ENCODE data around the gene SPTAN1.

DNA sequence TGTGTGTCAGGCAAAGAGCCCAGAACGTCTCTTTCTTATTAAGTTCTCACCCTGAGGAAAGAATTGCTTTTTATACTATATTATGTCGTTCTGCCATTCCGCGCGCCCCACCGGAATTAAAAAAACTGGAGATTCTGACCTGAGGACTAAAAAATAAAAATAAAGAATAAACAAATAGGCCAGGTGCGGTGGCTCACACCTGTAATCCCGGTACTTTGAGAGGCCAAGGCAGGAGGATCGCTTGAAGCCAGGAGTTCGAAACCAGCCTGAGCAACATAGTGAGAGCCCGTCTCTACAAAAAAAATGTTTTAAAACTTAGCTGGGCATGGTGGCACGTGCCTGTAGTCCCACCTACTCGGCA, 104.9 kb downstream of the SPTAN1 start:
- TF ChIP-seq, protein P1, sequence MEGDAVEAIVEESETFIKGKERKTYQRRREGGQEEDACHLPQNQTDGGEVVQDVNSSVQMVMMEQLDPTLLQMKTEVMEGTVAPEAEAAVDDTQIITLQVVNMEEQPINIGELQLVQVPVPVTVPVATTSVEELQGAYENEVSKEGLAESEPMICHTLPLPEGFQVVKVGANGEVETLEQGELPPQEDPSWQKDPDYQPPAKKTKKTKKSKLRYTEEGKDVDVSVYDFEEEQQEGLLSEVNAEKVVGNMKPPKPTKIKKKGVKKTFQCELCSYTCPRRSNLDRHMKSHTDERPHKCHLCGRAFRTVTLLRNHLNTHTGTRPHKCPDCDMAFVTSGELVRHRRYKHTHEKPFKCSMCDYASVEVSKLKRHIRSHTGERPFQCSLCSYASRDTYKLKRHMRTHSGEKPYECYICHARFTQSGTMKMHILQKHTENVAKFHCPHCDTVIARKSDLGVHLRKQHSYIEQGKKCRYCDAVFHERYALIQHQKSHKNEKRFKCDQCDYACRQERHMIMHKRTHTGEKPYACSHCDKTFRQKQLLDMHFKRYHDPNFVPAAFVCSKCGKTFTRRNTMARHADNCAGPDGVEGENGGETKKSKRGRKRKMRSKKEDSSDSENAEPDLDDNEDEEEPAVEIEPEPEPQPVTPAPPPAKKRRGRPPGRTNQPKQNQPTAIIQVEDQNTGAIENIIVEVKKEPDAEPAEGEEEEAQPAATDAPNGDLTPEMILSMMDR (IDR thresholded peaks at IDR 0.05), result no peak
- TF ChIP-seq MYC (IDR thresholded peaks at IDR 0.05; ENCODE audit: borderline replicate concordance, low read length) (no peak), PHF8 (IDR thresholded peaks at IDR 0.05; ENCODE audit: borderline replicate concordance, low read depth) (no peak)
- TF ChIP-seq, protein P2, sequence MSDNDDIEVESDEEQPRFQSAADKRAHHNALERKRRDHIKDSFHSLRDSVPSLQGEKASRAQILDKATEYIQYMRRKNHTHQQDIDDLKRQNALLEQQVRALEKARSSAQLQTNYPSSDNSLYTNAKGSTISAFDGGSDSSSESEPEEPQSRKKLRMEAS (IDR thresholded peaks at IDR 0.05), result no peak
- TF ChIP-seq, protein P3, sequence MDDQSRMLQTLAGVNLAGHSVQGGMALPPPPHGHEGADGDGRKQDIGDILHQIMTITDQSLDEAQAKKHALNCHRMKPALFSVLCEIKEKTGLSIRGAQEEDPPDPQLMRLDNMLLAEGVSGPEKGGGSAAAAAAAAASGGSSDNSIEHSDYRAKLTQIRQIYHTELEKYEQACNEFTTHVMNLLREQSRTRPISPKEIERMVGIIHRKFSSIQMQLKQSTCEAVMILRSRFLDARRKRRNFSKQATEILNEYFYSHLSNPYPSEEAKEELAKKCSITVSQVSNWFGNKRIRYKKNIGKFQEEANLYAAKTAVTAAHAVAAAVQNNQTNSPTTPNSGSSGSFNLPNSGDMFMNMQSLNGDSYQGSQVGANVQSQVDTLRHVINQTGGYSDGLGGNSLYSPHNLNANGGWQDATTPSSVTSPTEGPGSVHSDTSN (IDR thresholded peaks at IDR 0.05), result no peak
- TF ChIP-seq, protein P4, sequence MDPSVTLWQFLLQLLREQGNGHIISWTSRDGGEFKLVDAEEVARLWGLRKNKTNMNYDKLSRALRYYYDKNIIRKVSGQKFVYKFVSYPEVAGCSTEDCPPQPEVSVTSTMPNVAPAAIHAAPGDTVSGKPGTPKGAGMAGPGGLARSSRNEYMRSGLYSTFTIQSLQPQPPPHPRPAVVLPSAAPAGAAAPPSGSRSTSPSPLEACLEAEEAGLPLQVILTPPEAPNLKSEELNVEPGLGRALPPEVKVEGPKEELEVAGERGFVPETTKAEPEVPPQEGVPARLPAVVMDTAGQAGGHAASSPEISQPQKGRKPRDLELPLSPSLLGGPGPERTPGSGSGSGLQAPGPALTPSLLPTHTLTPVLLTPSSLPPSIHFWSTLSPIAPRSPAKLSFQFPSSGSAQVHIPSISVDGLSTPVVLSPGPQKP (IDR thresholded peaks at IDR 0.05; ENCODE audit: low read depth, low read length), result no peak

Measured in A549 (cell line).